Raji (cell line): ENCODE results near the gene CAMK2G.

ENCODE experiments used
- POLR2A ChIP-seq: IDR thresholded peaks from 2 replicates; pipeline ENCODE4 v1.6.1; 2011; ENCODE audit warnings: low read depth, low read length, control low read depth; ENCODE audit not compliant: insufficient read depth

CAMK2G gene

DNA sequence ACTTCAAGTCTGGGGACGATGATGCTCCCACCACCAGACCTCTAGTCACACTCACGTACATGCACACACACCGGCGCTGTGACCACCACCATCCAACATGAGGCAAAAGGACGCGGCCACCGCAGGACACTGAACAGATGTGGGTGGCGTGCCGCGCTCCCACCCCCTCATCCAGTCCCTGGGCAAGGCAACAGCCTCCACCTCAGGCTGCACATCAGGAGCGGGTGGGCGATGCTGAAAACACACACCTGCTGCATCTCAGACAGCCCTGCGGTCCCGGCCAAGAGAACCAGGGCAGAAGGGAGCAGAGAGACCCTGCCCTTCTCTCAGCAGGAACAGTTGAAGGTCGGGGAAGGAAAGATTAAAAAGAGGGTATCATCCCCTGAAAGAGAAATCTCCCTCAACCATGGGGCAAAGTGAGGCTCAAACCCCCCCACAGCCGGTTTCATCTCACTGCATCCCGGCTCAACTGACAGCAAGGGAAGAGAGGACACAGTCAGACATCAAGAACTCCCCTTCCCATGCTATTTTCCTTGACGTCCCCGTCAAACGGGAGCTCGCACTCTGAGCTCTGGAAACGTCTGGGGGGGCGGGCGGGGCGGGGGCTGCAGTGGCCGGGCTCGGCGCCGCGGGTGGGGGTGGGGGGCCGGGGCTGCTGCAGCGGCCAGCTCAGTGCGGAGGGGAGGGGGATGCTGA, 1.1 kb downstream of the CAMK2G start:
- no peak for TF ChIP-seq POLR2A

DNA sequence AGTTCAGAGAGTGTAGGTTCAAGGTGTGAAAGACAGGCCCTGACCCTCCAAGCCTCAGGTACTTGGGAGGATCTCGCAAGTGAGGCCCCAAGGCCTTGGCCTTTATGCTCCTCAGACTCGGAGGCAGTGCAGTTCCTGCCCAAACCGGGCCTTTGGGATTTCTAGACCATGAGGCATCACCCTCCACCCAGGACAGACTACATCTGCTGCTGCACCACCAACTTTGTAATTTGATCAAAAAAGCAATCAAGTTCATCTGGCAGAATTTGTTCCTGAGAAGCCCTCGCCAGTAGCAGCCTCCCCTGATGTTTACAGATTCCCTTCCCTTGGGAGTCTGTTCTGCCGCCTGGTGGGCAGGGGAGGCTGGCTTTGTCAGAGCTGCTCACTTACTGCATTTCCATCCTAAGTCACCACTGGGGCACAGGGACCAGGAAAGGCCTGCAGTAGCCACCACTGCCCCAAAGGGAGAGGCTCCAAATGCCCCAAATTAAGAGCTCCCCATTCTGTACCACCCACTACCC, 2.1 kb downstream of the CAMK2G start:
- no peak for TF ChIP-seq POLR2A

DNA sequence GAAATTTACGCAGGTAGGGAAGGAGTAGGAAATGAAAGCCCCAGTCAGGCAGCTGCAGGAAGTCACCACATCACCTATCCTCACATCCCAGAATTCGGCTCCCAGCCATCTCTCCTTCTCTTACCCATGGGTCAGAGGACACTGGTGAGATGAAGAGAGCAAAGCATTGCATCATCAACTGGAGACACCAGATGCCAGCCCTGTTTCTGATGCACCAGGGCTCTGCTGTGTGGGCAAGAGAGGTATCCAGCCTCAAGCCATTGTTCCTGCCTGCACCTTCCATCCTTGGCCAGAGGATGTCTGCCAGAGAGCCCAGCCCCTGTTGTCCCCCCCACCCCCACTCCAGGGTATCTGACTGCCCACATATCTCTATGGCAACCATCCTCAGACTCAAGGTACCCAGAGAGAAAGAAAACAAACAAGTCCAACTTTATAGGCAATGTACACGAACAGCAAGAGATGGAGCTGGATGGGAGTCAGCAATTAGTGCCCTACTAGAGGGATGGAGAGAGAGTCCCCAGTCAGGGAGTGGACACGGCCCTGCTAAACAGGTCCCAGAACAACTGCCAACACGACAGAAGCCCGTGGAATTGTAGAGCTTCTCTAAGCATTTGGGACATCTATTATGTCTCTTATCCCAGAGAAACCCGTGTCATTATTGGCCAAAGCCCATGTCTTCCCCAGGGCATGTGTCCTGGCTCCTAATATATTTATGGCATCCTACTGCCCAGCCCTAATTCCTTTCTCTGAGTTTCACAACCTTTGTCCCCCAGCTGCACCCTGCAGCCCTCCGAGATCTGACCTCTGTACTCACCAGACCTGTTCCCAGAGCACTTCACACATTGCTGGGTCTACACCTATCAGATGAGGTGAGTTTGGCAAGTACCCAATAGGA, 2.8 kb downstream of the CAMK2G start:
- TF ChIP-seq POLR2A: no peak

DNA sequence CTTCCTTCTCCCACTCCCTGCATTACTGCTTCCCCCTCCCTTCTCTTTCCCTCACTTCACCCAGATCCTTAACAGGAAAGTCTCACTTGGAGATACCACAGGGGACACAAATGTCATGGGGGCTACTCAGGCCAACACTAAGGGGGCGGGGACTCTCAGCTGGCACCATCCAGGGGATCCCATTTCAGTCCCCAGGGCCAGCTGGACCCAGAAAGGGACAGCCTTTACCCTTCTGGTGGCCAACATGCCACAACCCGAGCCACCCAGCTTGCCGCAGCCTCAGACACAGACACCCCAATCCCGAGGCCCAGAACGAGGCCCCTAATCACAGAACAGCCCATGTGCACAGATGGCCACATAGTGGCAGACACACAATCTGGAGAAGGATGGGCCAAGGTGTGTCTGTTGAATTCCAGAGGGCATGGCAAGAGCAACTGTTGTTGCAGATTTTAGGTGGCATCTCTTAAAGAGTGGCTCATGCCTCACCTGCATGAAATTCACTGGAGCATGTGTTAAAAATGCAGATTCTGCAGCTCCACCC, 5.6 kb downstream of the CAMK2G start:
- TF ChIP-seq POLR2A: no peak

DNA sequence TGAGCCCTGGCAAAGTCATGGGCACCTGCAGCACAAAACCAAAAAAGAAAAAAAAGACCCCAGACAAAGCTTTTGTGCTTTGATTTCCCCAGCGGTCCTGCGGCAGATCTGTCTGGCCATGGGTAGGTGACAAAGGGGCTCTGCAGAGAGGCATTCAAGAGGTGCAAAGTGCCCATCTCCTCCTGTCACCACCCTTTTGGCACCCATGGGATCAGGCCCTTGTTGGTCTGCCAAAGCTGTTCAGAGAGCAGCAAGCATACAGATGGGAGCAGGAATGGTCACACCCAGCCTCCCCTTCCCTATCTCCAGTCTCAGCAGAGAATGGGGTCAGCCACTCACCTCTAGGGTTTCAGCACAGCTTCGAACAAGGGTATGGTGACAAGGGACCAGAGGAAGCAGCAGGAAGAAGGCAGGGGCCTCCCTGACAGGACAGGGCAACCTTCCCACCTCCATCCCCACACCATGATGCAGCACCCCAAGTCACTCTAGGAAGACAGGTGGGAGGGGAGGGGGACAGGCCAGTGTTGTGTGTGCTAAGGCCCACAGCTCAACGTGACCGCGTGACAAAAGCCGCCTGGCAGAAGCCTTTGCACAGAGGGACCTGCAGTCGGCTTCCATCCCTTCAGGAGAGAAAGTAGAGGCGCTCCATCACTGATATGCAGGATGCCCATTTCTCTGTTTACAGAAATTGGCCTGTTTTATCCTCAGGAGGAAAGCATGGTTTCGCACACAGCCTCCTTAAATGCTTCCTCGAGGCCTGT, 6.3 kb downstream of the CAMK2G start:
- TF ChIP-seq POLR2A: no peak

DNA sequence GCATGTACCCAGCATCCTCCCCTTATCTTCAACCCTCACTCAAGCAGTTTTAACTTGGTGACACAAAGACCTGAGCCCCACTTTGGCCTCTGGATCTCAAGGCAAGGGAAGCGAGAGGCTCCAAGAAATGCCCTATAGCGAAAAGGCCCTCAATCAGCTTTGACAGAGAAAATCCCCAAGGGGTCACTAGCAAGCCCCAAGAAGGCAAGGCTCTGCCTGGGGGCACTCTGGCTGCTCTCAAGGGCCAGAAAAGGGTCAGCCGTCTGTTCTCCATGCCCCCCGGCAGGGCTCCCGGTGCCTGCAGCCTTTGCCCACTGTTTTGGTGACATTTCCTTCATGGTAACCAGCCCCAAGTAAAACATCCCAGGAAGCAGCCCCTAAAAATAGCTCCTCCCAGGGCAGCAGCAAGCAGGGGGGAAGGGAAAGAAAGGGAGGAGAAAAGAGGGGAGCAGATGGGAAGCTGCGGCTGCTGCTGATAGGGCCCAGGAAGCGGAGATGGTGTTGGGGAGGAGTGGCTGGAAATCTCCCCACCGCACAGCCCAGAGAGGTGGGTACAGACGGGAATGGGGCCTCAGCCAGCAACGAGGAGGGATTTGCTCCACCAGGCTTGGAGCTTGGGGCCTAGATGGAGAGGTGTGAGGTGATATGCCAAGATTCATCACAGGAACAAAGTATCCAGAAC, 7.1 kb downstream of the CAMK2G start:
- no peak for TF ChIP-seq POLR2A

DNA sequence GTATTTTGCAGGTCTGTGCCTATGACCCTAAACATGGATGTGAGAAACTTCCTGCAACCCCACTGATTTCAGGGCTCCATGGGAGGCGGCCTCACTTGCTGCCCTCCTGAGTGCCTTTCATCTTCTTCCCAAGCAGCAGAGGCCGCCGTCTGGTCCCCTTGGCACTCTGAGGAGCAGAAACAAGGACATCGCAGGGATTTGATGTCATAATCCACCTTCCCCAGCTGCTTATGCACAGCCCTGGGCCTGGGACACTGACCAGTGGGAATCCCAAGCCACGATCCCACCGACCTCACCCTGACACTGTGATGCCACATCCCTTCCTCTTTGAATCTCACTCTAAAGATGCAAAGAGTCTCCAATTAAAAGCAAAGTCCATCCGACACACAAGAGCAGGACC, 7.7 kb downstream of the CAMK2G start:
- no peak for TF ChIP-seq POLR2A

DNA sequence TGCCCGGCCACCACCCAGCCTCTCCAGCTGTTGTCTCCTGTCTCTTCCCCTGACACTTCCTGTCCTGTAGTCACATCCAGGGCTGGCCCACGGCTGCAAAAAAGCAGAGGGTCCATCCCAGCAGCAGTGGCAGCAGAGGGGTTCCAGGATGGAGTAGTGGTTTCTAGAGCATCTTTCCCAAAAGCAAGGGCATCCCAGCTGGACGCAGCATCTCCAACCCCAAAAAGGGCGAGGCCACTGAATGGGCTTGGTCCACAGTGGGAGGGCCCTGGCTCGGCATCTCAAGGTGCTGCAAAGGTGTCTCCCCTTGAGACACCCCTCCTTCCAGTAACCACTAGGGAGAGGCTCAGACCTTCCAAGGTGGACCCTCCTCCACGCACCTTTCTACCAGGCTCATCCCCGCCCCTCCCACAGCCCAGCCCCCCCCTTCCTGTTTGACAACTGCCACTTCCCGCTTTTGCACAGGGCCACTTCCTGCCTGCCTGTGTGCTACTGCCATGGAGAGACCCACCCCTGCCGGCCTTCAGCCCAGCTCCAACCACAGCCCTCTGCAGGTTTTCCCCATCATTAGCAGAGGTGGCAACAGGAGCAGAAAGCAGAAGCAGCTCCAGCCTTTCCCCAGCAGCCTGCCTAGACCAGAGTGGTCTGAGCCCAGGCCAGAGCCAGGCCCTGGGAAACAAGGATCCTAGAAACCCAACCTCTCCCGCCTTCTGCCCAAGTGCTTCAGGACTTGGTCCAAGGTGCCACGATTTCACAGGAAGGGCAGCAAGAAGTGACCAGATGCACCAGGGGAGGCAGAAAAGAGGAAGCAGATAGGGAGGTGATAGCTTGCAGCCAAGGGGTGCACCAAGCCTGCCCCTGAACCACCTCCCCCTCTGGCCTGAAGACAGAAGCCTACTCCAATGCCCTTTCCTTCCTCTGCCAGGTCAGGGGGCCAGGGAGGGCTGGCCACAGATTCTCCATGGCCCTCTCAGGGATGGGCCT, 8.6 kb downstream of the CAMK2G start:
- TF ChIP-seq POLR2A: no peak; the same call in 1 of the 2 replicates

DNA sequence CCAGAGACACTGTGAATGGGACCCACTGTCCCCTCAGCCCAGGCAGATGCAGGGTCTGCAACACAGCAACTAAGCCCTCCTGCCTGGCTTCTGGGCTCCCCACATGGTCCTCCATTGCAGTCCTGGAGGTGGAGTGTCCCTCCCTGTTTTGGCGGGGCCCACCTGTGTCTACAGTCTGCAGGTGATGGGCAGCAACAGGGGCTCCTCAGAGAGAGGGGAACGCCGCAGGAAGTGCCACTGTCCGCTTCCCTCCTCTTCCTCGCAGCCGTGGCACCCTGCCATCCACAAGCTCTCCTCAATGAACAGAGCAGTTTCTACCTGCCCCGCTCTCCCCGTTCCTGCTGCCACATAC, 9.3 kb downstream of the CAMK2G start:
- TF ChIP-seq POLR2A: no peak

DNA sequence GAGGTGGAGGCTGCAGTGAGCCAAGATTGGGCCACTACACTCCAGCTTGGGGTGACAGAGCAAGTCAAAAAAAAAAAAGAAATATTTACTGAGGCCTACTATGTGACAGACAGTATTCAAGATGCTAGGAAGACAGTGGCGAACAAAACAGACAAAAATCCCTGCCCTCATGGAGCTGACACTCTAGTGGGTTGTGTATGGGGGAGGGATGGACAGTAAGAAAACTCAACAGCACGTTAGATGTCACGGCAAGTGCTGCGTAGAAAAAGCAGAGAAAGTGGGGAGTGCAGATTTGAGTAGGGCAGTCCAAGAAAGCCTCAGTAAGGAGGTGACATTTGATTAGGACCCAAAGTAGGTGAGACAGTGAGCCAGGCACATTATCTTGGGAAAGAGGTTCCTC, 10.1 kb downstream of the CAMK2G start:
- no peak for TF ChIP-seq POLR2A

DNA sequence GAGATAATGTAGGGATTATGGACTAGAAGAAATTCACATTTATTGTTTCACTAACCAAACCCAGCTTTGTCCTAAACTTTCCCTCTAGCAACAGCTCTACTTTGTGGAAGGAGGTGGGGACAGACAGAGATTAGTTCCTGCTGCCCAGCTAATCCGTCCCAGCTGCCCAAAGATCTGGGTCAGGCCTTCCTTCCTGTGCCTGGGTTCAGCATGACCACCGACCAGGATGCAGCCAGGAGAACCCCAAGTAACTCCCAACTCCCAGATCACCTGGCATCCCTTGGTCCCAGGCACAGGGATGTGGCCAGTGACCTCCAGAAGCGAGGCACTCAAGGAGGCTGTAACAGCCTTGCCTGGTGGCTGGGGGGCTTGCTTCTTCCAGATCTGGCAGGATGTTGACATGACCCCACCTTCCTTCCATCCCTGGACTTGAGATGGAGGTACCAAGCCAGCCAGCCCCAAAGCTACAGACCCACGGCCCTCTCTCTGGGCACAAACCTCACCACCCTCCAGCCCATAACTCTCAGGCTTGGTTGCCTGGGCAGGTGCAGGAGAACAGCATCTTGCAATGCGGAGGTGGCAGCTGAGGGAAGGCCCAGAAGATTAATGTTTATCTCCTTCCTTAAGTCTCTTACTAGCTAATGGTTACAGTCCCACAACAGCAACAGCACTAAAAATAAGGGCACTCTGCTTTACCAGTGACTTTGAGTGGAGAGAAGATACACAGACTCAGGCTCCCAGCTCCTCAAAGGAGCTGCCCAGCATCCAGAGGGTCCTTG, 11.1 kb downstream of the CAMK2G start:
- no peak for TF ChIP-seq POLR2A

DNA sequence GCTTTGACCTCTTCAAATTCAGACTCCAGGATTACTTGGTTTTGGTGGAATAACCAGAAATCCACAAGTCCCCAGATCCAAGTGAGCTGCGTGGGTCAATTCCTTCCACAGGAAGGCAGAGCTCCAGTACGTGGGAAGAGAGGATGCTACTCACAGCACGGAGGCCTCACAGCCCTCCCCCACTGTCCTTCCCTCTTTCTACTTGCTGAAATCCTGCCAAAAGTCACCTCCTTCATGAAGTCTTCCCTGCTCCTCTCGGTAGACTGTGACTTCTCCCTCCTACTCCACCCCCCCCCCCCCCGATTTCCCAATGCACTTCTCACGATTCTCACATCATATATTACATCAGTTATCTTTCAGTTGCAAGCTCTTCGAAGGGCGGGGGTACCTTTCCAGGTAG, 12.3 kb downstream of the CAMK2G start:
- no peak for TF ChIP-seq POLR2A

DNA sequence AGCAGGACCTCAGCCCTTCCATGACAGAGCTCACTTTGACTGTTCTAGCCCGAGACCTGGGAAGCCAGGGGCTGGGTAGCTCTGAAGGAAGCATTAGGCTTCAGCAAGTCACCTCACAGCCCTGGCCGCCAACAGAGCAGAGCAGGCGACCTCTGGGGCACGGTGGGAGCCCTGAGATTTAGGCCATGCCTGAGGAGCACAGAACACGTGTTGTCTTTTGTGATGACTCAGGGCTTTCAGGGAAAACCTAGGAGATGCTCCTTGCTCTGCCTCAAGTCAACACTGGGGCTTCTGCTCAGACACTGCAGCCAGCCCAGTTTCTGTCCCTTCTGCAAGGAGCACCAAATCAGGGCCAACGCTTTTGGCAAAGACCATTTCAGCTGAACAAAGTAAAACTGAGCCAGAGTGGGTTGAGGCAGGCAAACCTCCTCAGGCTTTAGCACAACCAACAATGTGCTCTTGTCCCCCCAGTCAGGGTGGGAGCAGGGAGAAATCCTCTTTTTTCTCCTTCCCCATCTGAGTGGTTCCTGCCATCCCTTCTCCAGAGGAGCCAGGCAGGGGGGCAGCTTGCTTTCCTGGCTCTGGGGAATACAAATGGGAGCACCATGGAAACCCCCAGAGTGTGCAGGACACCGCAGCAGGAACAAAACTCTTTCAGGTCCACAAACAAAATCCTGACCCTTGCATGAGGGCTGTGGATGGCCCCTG, 14.4 kb downstream of the CAMK2G start:
- TF ChIP-seq POLR2A: no peak

DNA sequence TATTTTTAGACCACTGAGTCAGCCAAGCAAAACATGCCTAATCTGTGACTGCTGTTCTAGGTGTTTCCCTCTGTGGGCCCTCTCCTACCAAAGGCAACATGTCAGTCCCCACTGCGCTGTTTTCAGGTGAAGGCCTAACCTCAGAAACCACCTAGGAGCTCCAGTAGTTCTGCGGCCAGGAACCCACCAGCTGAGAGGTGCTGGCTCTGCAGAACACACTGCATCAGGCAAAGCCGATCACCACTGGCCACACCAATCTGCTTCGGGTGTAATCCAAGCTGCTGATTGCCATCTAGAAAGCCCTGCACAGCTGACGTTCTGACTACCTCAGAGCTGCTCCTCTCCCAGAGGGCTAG, 14.9 kb downstream of the CAMK2G start:
- no peak for TF ChIP-seq POLR2A
